Measurements from ENCODE around the gene KPNA6. TPM values are rescaled to one million over a fixed set of nuclear protein-coding genes. Genes with fewer than 3 reads are reported as not detected.
A peak's percentile ranks its signal among the peaks of the same experiment; 100 is the strongest.

Gene KPNA6
- total and polyA plus RNA-seq, 9 of the 15 experiments (the other 6 are each of a cell fraction or from before 2014, with no cell fraction given) = 20.1 to 54.6 (median 32.2) TPM

DNA sequence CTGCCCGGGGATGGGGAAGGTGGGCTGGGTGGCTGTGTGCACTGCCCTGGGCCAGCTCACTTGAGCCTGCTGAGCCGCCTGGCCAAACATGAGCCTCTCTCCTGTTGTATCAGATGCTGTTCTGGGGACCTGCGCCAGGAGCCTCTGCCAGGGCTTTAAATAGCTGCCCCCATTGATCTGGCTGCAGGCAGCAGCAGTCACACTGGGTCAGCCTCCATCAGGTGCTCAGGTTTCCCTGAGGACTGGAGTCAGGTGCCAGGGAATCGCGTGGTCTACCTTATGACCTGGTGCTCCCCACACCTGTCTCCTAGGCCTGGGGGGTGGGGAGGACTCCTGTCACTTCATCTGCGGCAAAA, 91.8 kb downstream of the KPNA6 start:
- ChIA-PET CTCF (ENCODE audit: low intra/inter-chr PET ratio) (no interaction called here), POLR2A (interaction anchor here (0.7 to 10.8 kb wide), 14 partner anchors 7 to 137 kb away, joined by 3 to 201 read pairs (median 4); partner anchors contain the start of genes DCDC2B, IQCC, MARCKSL1 and TMEM39B)
- TF ChIP-seq ASH1L (IDR thresholded peaks at IDR 0.05; ENCODE audit: borderline replicate concordance, low read depth, partially characterized antibody) (no peak), POLR2G (IDR thresholded peaks at IDR 0.05; ENCODE audit: low read depth, low read length) (peak; percentile 74), XRCC4 (IDR thresholded peaks at IDR 0.05; ENCODE audit: extremely low read depth, insufficient read depth, insufficient read length) (no peak)
- TF ChIP-seq, protein P1, sequence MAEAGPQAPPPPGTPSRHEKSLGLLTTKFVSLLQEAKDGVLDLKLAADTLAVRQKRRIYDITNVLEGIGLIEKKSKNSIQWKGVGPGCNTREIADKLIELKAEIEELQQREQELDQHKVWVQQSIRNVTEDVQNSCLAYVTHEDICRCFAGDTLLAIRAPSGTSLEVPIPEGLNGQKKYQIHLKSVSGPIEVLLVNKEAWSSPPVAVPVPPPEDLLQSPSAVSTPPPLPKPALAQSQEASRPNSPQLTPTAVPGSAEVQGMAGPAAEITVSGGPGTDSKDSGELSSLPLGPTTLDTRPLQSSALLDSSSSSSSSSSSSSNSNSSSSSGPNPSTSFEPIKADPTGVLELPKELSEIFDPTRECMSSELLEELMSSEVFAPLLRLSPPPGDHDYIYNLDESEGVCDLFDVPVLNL (CRISPR knock-in tag; IDR thresholded peaks at IDR 0.05; ENCODE audit: low read depth) = no peak
- TF ChIP-seq, protein P2, sequence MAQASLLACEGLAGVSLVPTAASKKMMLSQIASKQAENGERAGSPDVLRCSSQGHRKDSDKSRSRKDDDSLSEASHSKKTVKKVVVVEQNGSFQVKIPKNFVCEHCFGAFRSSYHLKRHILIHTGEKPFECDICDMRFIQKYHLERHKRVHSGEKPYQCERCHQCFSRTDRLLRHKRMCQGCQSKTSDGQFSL (CRISPR knock-in tag; IDR thresholded peaks at IDR 0.05) = peak; percentile 15; the same call in 1 of the 2 replicates
- TF ChIP-seq, protein P2 (tag; IDR thresholded peaks at IDR 0.05) = no peak
- Histone ChIP-seq H3K9ac (ENCODE audit: insufficient read depth in 1 of 2, low read depth in 2 of 2, low read length in 2 of 2) (peak overlapping the region in 1 of 2 experiments; percentile 53; a peak in 3 of 4 replicates), H3K36me3 (ENCODE audit: control insufficient read depth, insufficient read depth, low read length) (peaks cover 39% of the 10 kb centered on the region), H3K4me3 (no peak overlapping the region), H3K4me1 (replicated peaks in 1 of 2; ENCODE audit: control insufficient read depth in 2 of 2, insufficient read depth in 2 of 2, low read length in 2 of 2) (peaks cover 16 to 44% of the 10 kb centered on the region in 2 experiments), H3K27ac (ENCODE audit: extremely low read depth, low read depth, low read length) (peak overlapping the region; percentile 75), H4K20me1 (replicated peaks; ENCODE audit: control insufficient read depth, insufficient read depth, low read length) (no peaks in the 10 kb centered on the region; the same call in none of the 2 replicates), H2AFZ (ENCODE audit: low read depth, low read length) (no peak overlapping the region; the same call in 1 of the 2 replicates), H3K27me3 (ENCODE audit: control insufficient read depth in 2 of 2, insufficient read depth in 2 of 2, low read length in 2 of 2) (no peaks in the 10 kb centered on the region), H3K9me1 (ENCODE audit: control insufficient read depth, insufficient read depth, low read length) (peaks cover 3% of the 10 kb centered on the region), H3K4me2 (ENCODE audit: insufficient read depth, low read length) (peak overlapping the region; percentile 90), H3K79me2 (ENCODE audit: control insufficient read depth, insufficient read depth, low read length) (peaks cover 13% of the 10 kb centered on the region; the same call in 2 of the 3 replicates), H3K9me3 (replicated peaks; ENCODE audit: control insufficient read depth, insufficient read depth, low read depth, low read length) (no peaks in the 10 kb centered on the region)
- FAIRE-seq (no peak), DNase-seq (ENCODE audit: extremely low read depth in 1 of 4, low spot score in 3 of 4) (peak in 1 of 4 experiments; percentile 10), ATAC-seq (no peak)
- BruUV-seq (replicated peaks) = no TSS peak
- WGBS (ENCODE audit: insufficient coverage, low coverage, missing lambda C conversion rate) = 69% methylated on average over 6 of the region's 6 CpGs
- in situ Hi-C loops (cut with MboI) (no loop called here), intact Hi-C loops (cut with micrococcal nuclease) (no loop called here)
